HG03571 (cell line): ENCODE measurements around the gene NPPB.
"Not testable (repeated sequence)": the region's sequence is repeated elsewhere in the genome, so short reads cannot be mapped to it uniquely, and the experiment has no call there.

ENCODE experiments used
- ATAC-seq: cut with Tn5 transposase; IDR thresholded peaks from one replicate; pipeline ENCODE4 v1.9.1; 2021; ENCODE audit not compliant: unreplicated experiment

NPPB gene

GRCh38 chr1:11858613-11858967 lies at the start of gene NPPB:
NPPB (minus strand) TSS chr1:11858945; CDS start chr1:11858833, 112 bp downstream.
- ATAC-seq = no peak

GRCh38 chr1:11908095-11908675 lies 49.4 kb upstream of the NPPB start:
- ATAC-seq = peak; percentile 54

GRCh38 chr1:11907275-11908094 lies 48.7 kb upstream of the NPPB start:
- peak; percentile 45 for ATAC-seq

GRCh38 chr1:11906870-11907269 lies 48.1 kb upstream of the NPPB start:
- ATAC-seq = no peak

GRCh38 chr1:11904978-11905377 lies 46.2 kb upstream of the NPPB start:
- no peak for ATAC-seq

DNA sequence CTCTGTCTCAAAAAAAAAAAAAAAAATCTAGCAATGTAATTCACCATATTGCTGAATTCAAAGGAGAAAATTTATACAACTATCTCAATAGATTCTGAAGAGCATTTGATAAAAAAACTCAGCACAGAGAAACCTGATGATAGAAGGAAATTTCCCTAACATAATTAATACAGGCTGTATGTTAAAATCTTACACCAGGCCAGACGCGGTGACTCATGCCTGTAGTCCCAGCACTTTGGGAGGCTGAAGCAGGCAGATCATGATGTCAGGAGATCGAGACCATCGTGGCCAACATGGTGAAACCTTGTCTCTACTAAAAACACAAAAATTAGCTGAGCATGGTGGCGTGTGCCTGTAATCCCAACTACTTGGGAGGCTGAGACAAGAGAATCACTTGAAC lies 45.4 kb upstream of the NPPB start:
- ATAC-seq = not testable (repeated sequence)

GRCh38 chr1:11903210-11903609 lies 44.5 kb upstream of the NPPB start:
- no peak for ATAC-seq

DNA sequence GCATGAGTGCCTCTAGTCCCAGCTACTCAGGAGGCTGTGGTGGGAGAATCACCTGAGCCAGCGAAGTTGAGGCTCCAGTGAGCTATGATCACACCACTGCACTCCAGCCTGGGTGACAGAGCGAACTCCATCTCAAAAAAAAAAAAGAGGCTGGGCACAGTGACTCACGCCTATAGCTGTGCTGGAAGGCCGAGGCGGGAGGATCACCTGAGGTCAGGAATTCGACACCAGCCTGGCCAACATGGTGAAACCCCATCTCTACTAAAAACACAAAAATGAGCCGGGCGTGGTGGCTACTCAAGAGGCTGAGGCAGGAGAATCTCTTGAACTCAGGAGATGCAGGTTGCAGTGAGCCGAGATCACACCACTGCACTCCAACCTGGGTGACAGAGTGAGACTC lies 42.7 kb upstream of the NPPB start:
- ATAC-seq = not testable (repeated sequence)

GRCh38 chr1:11898831-11899467 lies 40.2 kb upstream of the NPPB start:
- no peak for ATAC-seq

DNA sequence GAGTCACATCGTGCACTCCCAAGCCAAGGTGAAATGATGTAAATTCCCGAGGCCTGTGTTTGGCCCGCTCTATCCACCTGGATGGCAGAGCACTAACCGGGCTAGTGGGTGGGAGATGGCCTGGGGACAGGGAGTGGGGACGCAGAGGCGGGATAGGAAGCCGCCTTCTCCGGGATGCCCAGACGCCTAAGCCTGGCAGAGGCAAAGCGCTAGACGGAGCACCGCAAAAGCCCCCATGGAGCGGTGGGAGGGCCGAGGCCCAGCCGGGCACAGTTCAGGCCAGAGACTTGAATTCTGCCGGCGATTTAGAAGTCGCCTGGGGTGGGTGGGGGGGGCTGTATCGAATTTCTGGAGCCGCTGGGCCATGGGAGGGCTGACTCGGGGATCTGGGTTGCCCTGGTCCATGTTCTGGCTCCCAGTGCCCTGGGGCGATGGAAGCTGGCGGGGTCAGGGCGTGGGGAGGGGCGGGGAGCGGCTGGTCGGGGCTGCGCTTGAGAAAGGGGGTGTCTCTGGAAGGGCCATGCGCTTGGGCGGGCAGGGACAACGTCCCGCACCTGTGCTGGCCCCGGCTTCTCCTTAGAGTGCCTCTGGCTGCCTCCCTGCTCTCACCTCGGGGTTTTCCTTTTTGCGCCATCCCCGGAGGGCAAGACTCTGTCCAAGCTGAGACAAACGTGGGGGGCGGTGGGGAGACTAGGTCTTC lies 39.5 kb upstream of the NPPB start:
- ATAC-seq = no peak

GRCh38 chr1:11894501-11894900 lies 35.8 kb upstream of the NPPB start:
- ATAC-seq = not testable (repeated sequence)

DNA sequence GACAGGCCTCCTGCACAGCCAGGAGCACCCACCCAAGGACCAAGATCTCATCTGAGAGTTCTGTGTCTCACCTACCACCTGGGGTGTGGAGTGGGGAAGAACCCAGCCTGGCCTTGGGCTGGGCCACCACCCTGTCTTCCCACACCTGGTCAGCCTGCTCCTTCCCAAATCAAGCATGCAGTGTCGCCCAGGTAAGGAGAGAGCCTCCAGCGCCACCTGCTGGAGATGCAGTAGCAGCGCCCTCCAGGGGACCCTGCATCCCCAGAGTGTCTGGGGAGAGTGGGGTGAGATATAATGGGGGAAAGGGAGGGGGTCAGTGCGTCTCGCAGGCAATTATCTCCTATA lies 35.1 kb upstream of the NPPB start:
- ATAC-seq = no peak

DNA sequence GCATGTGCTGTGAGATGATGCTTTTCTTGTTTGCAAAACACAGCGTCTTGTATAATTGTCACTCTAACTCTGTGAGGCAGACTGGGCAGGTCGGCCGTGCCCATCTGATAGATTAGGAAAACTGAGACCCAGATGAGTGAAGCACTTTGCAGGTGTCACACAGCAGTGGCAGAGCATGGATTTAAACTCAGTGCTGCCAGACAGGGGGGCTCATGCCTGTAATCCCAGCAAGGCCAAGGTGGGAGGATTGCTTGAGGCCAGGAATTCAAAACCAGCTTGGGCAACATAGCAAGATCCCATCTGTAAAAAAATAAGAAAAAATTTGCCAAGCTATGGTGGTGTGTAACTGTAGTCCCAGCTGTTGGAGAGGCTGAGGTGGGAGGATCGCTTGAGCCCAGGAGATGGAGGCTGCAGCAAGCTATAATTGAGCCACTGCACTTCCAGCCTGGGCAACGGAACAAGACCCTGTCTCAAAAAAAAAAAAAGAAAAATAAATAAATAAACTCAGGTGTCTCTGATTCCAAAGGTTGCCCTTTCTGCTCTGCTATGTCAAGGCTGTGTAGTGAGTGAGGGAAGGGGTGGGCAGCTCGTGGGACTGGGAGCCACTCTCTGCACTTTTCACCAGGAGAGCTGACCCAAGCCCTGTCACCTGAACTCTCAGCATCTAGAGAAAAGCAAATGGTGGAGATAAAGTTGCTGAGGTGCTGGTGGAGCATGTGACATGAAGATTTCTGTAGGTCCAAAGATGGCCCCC lies 32.9 kb upstream of the NPPB start:
- no peak for ATAC-seq

DNA sequence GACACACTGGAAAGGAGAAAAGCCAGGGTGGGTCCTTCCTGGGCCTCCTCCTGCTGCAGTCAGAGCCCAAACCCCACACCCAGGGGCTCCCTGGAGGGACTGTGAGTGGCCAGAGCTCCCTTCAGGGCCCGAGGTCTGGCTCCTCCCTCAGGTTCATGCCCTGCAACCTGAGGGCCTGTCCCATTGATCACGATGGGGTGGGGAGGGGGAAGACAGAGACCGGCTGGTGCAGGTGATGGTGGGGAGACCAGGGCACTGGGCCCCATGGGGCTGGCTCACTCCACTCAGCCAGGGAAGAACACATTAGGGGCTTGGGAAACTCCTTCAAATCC lies 30.1 kb upstream of the NPPB start:
- no peak for ATAC-seq

DNA sequence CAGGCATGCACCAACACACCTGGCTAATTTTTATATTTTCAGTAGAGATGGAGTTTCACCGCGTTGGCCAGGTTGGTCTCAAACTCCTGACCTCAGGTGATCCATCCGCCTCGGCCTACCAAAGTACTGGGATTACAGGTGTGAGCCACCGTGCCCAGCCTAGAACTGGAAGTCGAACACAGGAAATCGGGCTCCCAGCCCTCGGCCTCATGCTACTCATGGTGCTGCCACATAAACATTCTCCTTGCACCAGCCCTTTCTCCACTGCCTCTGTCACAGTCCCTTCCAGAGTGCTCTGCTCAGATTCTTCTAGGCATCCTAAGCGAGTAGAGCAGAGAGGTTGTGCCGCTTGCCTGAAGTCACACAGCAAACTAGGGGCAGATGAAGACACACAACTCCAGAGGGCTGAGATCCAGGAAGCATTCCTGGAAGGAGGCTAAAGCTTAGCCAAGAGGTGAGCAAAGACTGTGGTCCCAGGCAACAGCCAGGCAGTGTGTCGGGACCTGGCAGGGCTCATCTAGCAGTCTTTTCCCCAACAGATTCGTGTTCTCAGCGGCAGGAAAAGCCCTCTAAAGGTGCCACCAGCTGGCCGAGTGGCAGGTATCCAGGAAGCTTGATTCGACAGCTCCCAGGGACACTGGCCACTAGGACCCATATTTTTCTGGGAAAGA lies 29.6 kb upstream of the NPPB start:
- no peak for ATAC-seq

GRCh38 chr1:11887666-11888007 lies 28.9 kb upstream of the NPPB start:
- ATAC-seq = no peak

DNA sequence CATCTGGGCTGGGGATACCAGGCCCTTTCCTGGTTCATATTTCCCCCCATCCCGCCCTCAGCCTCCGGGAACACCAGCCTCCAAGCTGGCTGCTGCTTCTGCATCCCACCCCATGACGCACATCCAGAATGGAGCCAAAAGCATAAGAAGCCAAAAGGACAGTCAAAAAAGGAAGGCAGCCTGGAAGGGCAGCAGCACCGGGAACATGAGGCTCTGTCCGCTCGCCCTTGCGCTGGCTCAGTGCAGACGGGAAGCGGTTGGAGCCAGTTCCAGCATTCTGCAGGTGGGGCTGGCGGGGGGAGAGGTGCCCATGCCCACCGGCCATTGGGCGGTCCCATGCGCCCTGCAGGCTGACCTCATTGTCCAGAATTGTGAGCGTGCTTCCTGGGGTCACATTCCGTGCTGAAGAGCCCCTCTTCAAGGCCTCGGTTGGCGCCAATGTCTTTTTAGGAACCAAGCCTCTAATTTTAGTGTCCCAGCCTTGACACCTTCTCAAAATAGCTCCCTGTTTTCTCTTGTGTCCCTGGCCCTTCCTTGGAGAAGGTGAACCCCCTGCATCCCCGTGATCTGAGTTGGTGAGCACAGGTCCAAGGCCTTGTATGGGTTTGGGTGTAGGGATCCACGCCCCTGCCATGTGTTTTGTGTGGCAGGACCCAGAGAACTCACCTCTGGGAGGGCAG lies 28.4 kb upstream of the NPPB start:
- ATAC-seq = no peak

DNA sequence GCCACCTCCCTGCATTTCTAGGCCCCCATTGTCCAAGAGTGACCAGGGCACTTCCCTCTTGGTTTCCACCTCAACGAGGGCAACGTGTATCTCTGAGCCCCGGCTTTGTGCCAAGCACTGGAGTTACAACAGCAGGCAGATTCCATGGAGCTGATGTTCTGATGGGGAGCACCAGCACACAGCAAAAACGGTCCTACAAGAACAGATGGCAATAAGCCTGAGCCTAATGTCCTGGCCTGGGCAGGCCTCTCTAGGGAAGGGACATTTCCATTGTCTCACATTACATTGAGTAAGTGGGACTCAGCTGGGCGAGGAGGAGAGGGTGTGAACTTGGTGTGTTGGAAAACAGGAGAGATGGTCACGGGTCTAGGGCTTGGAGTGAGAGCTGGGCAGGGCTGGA lies 27.2 kb upstream of the NPPB start:
- no peak for ATAC-seq

- no peak for ATAC-seq
These were observed 24.2 kb upstream of the NPPB start for GRCh38 chr1:11882814-11883538.
